ENCODE measurements around the gene PKN3.

Gene PKN3

GRCh38 chr9:128701227-128701854 is 962 bp upstream of the PKN3 start:
- TF ChIP-seq CTCF (IDR thresholded peaks at IDR 0.05; ENCODE audit: insufficient read depth, low read length, poor library complexity, severe bottlenecking): no peak
- no peak for DNase-seq (ENCODE audit: extremely low read depth, insufficient read length)
- peaks cover 3% of the 10 kb centered on the region; the same call in 1 of the 2 replicates for H3K36me3 ChIP-seq (ENCODE audit: control insufficient read depth, insufficient read depth, low read length)
- H3K27me3 ChIP-seq (replicated peaks; ENCODE audit: control insufficient read depth, insufficient read depth, low read length): no peaks in the 10 kb centered on the region
- H3K4me3 ChIP-seq (replicated peaks; ENCODE audit: low read depth, low read length): no peak overlapping the region

GRCh38 chr9:128702949-128703615 is 779 bp downstream of the PKN3 start:
- peak; percentile 51 for DNase-seq (ENCODE audit: extremely low read depth, insufficient read length)
- TF ChIP-seq CTCF (IDR thresholded peaks at IDR 0.05; ENCODE audit: insufficient read depth, low read length, poor library complexity, severe bottlenecking): no peak
- H3K36me3 ChIP-seq (ENCODE audit: control insufficient read depth, insufficient read depth, low read length): no peaks in the 10 kb centered on the region
- H3K27me3 ChIP-seq (replicated peaks; ENCODE audit: control insufficient read depth, insufficient read depth, low read length): no peaks in the 10 kb centered on the region
- H3K4me3 ChIP-seq (replicated peaks; ENCODE audit: low read depth, low read length): peak overlapping the region; percentile 65

- TF ChIP-seq CTCF (IDR thresholded peaks at IDR 0.05; ENCODE audit: insufficient read depth, low read length, poor library complexity, severe bottlenecking): no peak
- Histone ChIP-seq H3K36me3 (ENCODE audit: control insufficient read depth, insufficient read depth, low read length) (no peaks in the 10 kb centered on the region), H3K27me3 (replicated peaks; ENCODE audit: control insufficient read depth, insufficient read depth, low read length) (no peaks in the 10 kb centered on the region), H3K4me3 (replicated peaks; ENCODE audit: low read depth, low read length) (peak overlapping the region; percentile 65)
- DNase-seq (ENCODE audit: extremely low read depth, insufficient read length): no peak
Observed at GRCh38 chr9:128703616-128704355, 1.5 kb downstream of the PKN3 start.

- TF ChIP-seq CTCF (IDR thresholded peaks at IDR 0.05; ENCODE audit: insufficient read depth, low read length, poor library complexity, severe bottlenecking): no peak
- no peak for DNase-seq (ENCODE audit: extremely low read depth, insufficient read length)
- H3K4me3 ChIP-seq (replicated peaks; ENCODE audit: low read depth, low read length): no peak overlapping the region
- H3K27me3 ChIP-seq (replicated peaks; ENCODE audit: control insufficient read depth, insufficient read depth, low read length): no peaks in the 10 kb centered on the region
- H3K36me3 ChIP-seq (ENCODE audit: control insufficient read depth, insufficient read depth, low read length): no peaks in the 10 kb centered on the region
Observed at GRCh38 chr9:128704356-128704670, 2.0 kb downstream of the PKN3 start.

- Histone ChIP-seq H3K27me3 (replicated peaks; ENCODE audit: control insufficient read depth, insufficient read depth, low read length) (no peaks in the 10 kb centered on the region), H3K36me3 (ENCODE audit: control insufficient read depth, insufficient read depth, low read length) (no peaks in the 10 kb centered on the region), H3K4me3 (replicated peaks; ENCODE audit: low read depth, low read length) (no peak overlapping the region)
- no peak for DNase-seq (ENCODE audit: extremely low read depth, insufficient read length)
- no peak for TF ChIP-seq CTCF (IDR thresholded peaks at IDR 0.05; ENCODE audit: insufficient read depth, low read length, poor library complexity, severe bottlenecking)
Observed at GRCh38 chr9:128705051-128705965, 3.0 kb downstream of the PKN3 start.

Data from GM06990 (cell line).